Cerebellar nuclear complex (tissue), 1 donor: Measurements from ENCODE around the gene VIPR2.
"Not testable (repeated sequence)": the region's sequence is repeated elsewhere in the genome, so short reads cannot be mapped to it uniquely, and the experiment has no call there.

Source experiments
- DNase-seq, 2 experiments: peaks; one replicate each; lab custom pipeline; 2025; lab: John Stamatoyannopoulos, UW

The VIPR2 gene

DNA sequence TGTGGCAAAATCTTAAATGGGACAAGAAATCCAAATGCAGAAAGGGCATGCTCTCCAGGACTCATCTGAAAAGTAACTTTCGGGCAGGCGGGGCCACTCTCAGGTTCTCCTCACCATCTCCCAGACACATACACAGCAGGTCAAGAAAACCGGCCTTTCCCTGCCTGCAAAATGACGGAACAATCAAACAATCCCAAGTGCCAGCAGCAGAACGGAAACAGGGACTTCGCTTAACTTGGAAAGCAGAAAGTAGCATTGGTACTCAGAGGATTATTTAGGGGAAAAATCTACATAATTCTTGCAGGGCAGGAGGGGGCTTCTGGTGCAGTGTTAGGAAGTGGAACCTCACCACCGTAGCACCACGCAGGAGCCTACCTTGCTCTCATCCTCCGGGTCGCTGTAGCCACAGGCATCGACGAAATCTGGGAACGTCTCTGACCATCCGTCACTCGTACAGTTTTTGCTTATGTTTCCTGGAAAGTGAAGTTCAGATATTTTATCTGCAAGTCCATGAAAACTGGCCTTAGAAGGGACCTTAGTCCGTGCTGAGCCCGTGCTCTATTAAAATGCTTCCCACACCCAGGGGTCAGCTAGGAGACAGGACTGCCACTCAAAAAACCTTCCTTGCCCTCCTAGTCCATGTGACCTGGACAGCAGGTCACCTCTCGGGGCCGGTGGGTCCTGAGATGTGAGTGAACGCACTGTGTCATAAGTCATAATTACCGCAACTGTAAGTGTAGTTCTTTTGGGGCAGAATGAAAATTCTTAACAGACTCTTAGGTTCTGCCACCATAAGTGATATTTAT is 41.1 kb downstream of the VIPR2 start:
- no peak for DNase-seq

GRCh38 chr7:159102681-159103381 is 41.8 kb downstream of the VIPR2 start:
- no peak for DNase-seq

DNA sequence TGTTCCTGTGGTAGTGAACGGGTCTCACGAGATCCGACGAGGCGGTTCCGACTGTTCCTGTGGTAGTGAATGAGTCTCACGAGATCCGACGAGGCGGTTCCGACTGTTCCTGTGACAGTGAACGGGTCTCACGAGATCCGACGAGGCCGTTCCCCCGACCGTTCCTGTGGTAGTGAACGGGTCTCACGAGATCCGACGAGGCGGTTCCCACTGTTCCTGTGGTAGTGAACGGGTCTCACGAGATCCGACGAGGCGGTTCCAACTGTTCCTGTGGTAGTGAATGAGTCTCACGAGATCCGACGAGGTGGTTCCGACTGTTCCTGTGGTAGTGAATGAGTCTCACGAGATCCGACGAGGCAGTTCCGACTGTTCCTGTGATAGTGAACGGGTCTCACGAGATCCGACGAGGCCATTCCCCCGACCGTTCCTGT is 43.0 kb downstream of the VIPR2 start:
- DNase-seq: not testable (repeated sequence)

GRCh38 chr7:159101083-159101395 is 43.6 kb downstream of the VIPR2 start:
- not testable (repeated sequence) for DNase-seq

DNA sequence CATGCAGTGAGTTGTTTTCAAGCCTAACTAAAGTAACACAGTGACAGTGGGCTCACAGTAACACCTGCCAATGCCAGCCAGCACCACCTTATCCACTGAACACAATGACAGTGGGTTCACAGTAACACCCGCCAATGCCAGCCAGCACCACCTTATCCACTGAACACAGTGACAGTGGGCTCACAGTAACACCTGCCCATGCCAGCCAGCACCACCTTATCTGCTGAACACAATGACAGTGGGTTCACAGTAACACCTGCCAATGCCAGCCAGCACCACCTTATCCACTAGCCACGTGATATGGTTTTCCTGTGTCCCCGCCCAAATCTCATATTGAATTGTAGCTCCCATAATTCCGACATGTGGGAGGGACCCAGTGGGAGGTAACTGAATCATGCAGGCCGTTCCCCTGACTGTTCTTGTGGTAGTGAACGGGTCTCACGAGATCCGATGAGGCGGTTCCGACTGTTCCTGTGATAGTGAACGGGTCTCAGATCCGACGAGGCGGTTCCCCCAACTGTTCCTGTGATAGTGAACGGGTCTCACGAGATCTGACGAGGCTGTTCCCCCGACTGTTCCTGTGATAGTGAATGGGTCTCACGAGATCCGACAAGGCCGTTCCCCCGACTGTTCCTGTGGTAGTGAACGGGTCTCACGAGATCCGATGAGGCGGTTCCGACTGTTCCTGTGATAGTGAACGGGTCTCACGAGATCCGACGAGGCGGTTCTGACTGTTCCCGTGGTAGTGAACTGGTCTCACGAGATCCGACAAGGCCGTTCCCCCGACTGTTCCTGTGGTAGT is 44.2 kb downstream of the VIPR2 start:
- DNase-seq: not testable (repeated sequence)

DNA sequence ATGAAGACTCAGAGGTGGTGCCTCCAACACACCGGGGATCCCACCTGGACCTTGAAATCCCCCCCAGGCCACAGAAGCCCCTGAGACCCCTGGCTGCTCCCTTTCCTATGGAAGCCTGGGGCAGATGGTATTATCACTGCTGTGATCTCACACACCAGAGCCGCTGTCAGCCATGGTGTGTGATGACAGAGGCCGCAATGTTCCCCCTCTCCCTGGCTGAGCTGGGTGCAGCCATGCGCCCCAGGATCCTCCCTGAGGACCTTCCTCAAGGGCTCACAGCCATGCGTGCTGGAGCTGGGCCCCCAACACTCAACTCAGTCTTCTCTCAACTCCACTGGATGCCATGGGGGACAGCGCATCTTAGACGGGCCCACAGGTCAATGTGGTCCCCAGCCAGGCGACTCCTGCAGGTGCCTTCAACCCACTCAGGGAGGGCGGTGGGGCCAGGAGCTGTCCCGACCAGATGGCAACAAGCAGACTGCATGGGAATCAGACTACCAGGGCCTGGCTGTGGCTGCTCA is 44.9 kb downstream of the VIPR2 start:
- DNase-seq: no peak

DNA sequence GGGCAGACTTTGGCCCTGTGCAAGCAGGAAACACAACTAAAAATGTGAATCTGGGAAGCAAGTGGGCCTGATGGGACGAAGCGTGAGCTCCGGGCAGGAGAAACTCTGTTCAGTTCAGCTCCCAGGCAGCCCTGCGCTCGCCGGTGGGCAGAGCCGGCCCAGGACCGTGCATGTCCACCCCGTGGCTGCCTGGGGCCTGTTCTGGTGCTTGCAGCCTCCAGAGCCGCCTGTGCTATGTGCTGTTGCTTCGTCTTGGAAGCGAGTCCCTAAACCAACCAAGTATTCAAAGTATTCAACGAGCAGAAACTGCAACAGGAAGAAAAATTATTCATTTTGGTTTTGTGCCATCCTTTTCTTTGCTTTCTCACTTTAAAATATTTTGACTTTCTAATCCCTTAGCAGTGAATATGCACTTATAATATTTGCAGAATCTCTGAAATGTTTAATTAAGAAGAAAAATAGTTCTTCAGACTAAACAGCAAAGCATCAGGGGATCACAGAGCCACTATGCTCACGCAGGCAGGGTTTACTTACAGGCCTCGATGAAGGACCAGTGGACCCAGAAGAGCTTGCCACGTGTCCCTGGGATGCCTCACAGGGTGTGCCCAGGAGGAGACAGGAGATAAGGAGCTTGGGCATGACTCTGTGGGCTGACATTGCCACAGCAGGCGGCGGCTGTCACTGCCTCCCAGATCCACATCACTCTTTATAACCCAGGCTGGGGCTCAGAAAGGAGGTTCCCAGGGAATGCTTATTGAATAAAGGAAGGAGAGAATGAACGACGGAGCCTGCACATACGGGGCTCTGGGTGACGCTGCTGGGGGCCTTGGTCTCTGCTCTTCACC is 45.6 kb downstream of the VIPR2 start:
- DNase-seq: no peak

- DNase-seq: no peak
Measured at GRCh38 chr7:159098424-159098786, 46.3 kb downstream of the VIPR2 start.

GRCh38 chr7:159097661-159098423 is 46.8 kb downstream of the VIPR2 start:
- no peak for DNase-seq

GRCh38 chr7:159096736-159097581 is 47.7 kb downstream of the VIPR2 start:
- no peak for DNase-seq

DNA sequence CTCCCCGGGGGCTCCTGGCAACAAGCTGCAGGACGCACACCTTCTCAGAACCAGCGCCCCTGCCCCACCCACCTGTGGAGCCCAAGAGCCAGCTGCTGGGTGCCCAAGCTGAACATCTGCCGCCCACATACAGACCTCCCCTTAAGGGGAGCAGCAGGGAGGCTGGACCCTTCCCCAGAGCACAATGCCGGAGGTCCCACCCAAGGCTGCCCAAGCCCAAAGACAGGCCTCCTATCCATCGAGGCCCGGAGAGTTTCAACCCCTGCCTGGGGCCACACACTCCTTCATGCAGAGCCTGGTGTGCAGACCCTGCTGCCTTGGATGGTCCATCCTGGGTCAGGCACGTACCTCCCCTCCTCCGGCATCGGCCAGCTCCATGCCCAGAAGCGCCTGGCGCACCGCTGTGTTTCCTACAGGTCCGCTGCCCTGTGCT is 48.7 kb downstream of the VIPR2 start:
- DNase-seq: no peak

GRCh38 chr7:159094919-159095915 is 49.5 kb downstream of the VIPR2 start:
- DNase-seq: no peak

DNA sequence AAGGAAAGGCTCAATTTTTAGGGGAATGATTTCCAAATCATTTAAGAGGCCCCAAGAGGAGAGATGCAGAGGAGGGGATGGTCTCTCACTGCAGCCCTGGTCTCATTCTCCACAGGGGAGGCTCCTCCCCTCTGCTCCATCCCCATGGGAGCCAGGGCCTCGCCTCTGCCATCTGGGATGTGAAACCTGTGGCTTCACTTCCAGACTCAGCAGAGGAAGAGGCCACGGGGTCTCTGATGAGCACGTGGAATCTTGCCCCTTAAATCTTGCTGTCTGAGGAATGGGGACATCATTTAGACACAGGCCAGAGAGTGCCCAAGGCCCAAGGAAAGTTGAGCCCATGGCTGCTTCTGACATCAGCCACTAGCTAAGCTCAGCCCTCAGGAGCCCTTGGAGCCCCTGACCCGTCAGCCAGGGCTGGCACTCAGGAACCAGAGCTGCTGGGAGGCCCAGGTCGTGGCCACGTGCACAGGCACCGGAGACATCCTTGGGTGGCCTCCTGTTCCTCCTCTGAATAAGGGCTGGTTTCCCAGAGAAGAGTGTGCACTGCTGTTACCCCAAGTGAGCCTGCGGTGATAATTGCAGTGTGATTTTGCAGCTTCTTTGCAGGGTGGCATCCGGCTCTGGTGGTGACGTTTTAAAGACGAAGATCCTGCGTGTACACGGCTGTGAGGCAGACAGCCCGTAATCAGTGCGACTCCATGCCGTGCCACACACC is 50.5 kb downstream of the VIPR2 start:
- no peak for DNase-seq

DNA sequence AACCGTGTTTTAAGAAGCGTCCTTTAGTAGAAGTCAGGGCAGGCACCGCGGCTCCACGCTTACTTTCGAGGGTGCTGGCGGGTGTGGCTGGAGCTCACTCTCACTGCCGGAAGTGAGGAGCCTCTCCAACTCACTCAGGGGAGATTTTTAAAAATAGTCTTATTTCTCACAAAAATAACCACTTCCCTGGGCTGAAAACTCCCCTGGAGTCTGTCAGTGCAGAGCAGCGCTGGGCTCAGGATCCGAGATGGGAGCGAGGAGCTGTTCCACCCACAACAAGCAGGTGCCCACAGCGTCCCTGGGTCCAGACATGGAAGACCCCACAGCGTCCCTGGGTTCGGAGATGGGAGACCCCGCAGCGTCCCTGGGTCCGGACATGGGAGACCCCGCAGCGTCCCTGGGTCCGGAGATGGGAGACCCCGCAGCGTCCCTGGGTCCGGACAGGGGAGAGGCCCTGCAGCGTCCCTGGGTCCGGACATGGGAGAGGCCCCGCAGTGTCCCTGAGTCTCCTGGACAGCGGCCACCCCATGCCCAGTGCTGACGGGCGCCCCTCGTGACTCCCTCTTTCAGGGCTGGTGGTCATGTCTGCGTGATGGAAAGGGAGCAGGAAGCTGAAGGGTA is 51.2 kb downstream of the VIPR2 start:
- no peak for DNase-seq

- DNase-seq: no peak
Measured at GRCh38 chr7:159092701-159093121, 52.0 kb downstream of the VIPR2 start.

DNA sequence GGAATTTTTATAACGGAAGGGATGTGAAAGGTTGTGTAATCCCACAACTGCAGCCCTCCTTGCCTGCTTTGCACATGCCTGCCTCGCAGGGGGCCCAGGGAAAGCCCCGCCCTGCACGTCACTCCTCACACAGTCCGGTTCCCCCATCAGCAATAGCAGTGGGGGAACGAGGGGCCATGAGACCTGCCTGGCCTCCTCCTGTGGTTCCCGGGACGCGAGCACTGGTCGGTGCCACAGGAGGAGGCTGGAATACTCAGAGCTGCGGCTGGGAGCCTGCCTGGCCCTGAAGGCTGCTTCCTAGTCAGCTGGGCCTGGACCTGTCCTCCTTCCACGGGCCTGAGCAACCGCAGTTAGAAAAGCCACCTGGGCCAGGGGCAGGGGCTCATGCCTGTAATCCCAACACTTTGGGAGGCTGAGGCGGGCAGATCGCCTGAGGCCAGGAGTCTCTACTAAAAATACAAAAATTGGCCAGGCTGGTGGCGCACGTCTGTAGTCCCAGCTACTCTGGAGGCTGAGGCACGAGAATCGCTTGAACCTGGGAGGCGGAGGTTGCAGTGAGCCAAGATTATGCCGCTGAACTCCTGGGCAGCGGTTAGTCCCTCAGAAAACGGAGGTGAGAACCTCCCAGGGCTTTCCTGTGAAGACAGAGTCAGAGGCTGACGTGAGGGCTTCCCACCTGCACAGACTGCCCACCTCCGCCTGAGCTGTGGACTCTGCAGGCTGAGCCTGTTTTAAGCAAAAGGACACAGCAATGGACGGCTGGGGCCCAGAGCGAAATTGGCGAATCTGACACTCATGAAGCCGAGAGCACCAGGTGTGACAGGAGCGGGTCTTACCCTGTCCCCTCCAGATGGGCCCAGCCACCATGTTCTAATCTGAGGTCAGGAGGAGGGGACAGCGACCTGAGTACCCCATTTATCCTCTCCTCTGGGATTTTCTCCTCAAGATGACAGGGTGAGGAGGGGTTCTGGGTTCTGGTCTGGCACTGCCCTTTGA is 52.9 kb downstream of the VIPR2 start:
- no peak for DNase-seq
